HepG2 (cell line): ENCODE data around the gene TM9SF4.

Experiments used
- ARNT ChIP-seq: fragments of 450-650 bp; IDR thresholded peaks from 2 replicates; pipeline ENCODE4 v1.6.1; 2017
- JUN ChIP-seq: sonication (generic); formaldehyde crosslinking; IDR thresholded peaks from 2 replicates; pipeline ENCODE4 v1.4.0; 2020; ENCODE audit warnings: mild to moderate bottlenecking, missing genetic modification reagents
- JUND ChIP-seq: sonication (generic); formaldehyde crosslinking; IDR thresholded peaks from 2 replicates; pipeline ENCODE4 v1.8.0; 2022; ENCODE audit warnings: mild to moderate bottlenecking, missing genetic modification reagents
- KLF9 ChIP-seq: IDR thresholded peaks from 2 replicates; pipeline ENCODE4 v1.6.1; 2016; ENCODE audit warnings: low read depth
- NR2C2 ChIP-seq: sonication (generic); formaldehyde crosslinking; IDR thresholded peaks from 2 replicates; pipeline ENCODE4 v1.4.0; 2020; ENCODE audit warnings: missing genetic modification reagents, mild to moderate bottlenecking, moderate library complexity, borderline replicate concordance
- RAD21 ChIP-seq: fragments of 450-650 bp; formaldehyde crosslinking; IDR thresholded peaks from 2 replicates; pipeline ENCODE4 v1.5.0; 2020; ENCODE audit warnings: mild to moderate bottlenecking
- ZFP37 ChIP-seq: sonication (generic); formaldehyde crosslinking; IDR thresholded peaks from 2 replicates; pipeline ENCODE4 v1.4.0; 2020; ENCODE audit warnings: missing genetic modification reagents, borderline replicate concordance
- ZSCAN31 ChIP-seq: sonication (generic); formaldehyde crosslinking; IDR thresholded peaks from 2 replicates; pipeline ENCODE4 v1.5.0; 2020; ENCODE audit warnings: low read depth, mild to moderate bottlenecking, missing genetic modification reagents
- TF ChIP-seq, protein P1 (sequence below): sonication (generic); formaldehyde crosslinking; IDR thresholded peaks from 2 replicates; pipeline ENCODE4 v1.5.0; 2020; ENCODE audit warnings: mild to moderate bottlenecking, missing genetic modification reagents, moderate library complexity
- TF ChIP-seq, protein P2 (sequence below): sonication (generic); formaldehyde crosslinking; IDR thresholded peaks from 2 replicates; pipeline ENCODE4 v1.5.1; 2020; ENCODE audit warnings: mild to moderate bottlenecking, missing genetic modification reagents, moderate library complexity
- TF ChIP-seq, protein P3 (sequence below): sonication (generic); formaldehyde crosslinking; IDR thresholded peaks from 2 replicates; pipeline ENCODE4 v1.5.0; 2020; ENCODE audit warnings: missing genetic modification reagents
- TF ChIP-seq, protein P4 (sequence below): IDR thresholded peaks from 2 replicates; pipeline ENCODE4 v1.6.1; 2012; ENCODE audit warnings: low read depth, low read length, improper control_type of control experiment

DNA sequence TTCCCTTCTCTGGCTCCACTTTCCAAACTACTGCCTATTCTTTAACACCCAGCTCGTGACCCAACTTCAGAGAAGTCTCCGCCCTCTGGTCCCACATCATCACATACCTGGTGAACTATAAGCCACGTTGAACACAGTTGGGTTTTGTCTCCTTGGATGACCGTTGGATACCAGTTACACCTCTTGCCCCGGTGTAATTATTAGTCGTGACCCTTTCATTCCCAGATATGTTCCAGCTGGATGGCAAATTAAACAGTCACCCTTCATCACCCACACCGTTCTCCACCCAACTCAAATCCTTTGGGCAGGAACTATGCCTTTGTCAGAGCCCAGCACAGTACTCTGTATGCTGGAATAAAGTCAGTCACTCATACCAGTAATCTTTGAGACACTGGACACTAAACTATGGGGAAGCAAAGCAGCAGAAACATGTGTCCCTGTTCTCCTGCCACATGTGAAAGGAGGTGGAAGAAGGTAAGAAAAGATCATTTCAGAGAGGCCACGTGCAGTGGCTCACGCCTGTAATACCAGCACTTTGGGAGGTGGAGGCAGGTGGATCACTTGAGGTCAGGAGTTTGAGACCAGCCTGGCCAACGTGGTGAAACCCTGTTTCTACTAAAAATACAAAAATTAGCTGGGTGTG, 75.6 kb downstream of the TM9SF4 start:
- TF ChIP-seq KLF9 (CRISPR knock-in tag) (no peak), ZFP37 (CRISPR knock-in tag) (no peak), RAD21 (no peak), JUN (CRISPR knock-in tag) (no peak), ARNT (no peak), ZSCAN31 (no peak), JUND (no peak), NR2C2 (CRISPR knock-in tag) (no peak)
- TF ChIP-seq, protein P1, sequence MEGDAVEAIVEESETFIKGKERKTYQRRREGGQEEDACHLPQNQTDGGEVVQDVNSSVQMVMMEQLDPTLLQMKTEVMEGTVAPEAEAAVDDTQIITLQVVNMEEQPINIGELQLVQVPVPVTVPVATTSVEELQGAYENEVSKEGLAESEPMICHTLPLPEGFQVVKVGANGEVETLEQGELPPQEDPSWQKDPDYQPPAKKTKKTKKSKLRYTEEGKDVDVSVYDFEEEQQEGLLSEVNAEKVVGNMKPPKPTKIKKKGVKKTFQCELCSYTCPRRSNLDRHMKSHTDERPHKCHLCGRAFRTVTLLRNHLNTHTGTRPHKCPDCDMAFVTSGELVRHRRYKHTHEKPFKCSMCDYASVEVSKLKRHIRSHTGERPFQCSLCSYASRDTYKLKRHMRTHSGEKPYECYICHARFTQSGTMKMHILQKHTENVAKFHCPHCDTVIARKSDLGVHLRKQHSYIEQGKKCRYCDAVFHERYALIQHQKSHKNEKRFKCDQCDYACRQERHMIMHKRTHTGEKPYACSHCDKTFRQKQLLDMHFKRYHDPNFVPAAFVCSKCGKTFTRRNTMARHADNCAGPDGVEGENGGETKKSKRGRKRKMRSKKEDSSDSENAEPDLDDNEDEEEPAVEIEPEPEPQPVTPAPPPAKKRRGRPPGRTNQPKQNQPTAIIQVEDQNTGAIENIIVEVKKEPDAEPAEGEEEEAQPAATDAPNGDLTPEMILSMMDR (CRISPR knock-in tag), result no peak
- TF ChIP-seq, protein P2, sequence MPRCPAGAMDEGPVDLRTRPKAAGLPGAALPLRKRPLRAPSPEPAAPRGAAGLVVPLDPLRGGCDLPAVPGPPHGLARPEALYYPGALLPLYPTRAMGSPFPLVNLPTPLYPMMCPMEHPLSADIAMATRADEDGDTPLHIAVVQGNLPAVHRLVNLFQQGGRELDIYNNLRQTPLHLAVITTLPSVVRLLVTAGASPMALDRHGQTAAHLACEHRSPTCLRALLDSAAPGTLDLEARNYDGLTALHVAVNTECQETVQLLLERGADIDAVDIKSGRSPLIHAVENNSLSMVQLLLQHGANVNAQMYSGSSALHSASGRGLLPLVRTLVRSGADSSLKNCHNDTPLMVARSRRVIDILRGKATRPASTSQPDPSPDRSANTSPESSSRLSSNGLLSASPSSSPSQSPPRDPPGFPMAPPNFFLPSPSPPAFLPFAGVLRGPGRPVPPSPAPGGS (CRISPR knock-in tag), result no peak
- TF ChIP-seq, protein P3, sequence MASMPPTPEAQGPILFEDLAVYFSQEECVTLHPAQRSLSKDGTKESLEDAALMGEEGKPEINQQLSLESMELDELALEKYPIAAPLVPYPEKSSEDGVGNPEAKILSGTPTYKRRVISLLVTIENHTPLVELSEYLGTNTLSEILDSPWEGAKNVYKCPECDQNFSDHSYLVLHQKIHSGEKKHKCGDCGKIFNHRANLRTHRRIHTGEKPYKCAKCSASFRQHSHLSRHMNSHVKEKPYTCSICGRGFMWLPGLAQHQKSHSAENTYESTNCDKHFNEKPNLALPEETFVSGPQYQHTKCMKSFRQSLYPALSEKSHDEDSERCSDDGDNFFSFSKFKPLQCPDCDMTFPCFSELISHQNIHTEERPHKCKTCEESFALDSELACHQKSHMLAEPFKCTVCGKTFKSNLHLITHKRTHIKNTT, result no peak
- TF ChIP-seq, protein P4, sequence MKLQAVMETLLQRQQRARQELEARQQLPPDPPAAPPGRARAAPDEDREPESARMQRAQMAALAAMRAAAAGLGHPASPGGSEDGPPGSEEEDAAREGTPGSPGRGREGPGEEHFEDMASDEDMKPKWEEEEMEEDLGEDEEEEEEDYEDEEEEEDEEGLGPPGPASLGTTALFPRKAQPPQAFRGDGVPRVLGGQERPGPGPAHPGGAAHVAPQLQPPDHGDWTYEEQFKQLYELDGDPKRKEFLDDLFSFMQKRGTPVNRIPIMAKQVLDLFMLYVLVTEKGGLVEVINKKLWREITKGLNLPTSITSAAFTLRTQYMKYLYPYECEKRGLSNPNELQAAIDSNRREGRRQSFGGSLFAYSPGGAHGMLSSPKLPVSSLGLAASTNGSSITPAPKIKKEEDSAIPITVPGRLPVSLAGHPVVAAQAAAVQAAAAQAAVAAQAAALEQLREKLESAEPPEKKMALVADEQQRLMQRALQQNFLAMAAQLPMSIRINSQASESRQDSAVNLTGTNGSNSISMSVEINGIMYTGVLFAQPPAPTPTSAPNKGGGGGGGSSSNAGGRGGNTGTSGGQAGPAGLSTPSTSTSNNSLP, result no peak
